Mesendoderm (in vitro differentiated cells): Measurements from ENCODE around the gene CSK.
A peak's percentile ranks its signal among the peaks of the same experiment; 100 is the strongest.

ENCODE experiments used
- DNase-seq: peaks from one replicate; pipeline ENCODE4 v3.0.0; 2013
- H2AK5ac ChIP-seq: 2 replicates; pipeline ENCODE4 v1.6.1; 2013; ENCODE audit warnings: low read length, inconsistent platforms
- H2BK120ac ChIP-seq: 2 replicates; pipeline ENCODE4 v1.6.1; 2013; ENCODE audit warnings: low read depth, mild to moderate bottlenecking, low read length, moderate library complexity, mixed read lengths
- H2BK15ac ChIP-seq: replicated peaks from 2 replicates; pipeline ENCODE4 v1.6.1; 2013; ENCODE audit warnings: low read depth, mild to moderate bottlenecking, moderate library complexity
- H2BK5ac ChIP-seq: 2 replicates; pipeline ENCODE4 v1.6.1; 2013; ENCODE audit warnings: low read length, inconsistent platforms
- H3K18ac ChIP-seq: 2 replicates; pipeline ENCODE4 v1.6.1; 2013; ENCODE audit warnings: mild to moderate bottlenecking, low read length, mixed read lengths
- H3K23ac ChIP-seq: one replicate; pipeline ENCODE4 v1.6.1; 2013; ENCODE audit warnings: low read length
- H3K27ac ChIP-seq: 2 replicates; pipeline ENCODE4 v1.5.1; 2013; ENCODE audit warnings: low read depth, mild to moderate bottlenecking, inconsistent platforms, low read length, moderate library complexity
- H3K27me3 ChIP-seq: 2 replicates; pipeline ENCODE4 v1.6.1; 2013; ENCODE audit warnings: low read length, control low read depth, mild to moderate bottlenecking, inconsistent platforms; ENCODE audit not compliant: insufficient read depth, poor library complexity
- H3K36me3 ChIP-seq: 2 replicates; pipeline ENCODE4 v1.6.1; 2013; ENCODE audit warnings: low read length, inconsistent platforms; ENCODE audit not compliant: control insufficient read depth, insufficient read depth
- H3K4ac ChIP-seq: one replicate; pipeline ENCODE4 v1.6.1; 2013; ENCODE audit warnings: low read depth, mild to moderate bottlenecking, low read length, moderate library complexity
- H3K4me1 ChIP-seq: 2 replicates; pipeline ENCODE4 v1.6.1; 2013; ENCODE audit warnings: low read depth, low read length, inconsistent platforms; ENCODE audit not compliant: control insufficient read depth
- H3K4me2 ChIP-seq: 2 replicates; pipeline ENCODE4 v1.6.1; 2013; ENCODE audit warnings: low read length
- H3K4me3 ChIP-seq: 2 replicates; pipeline ENCODE4 v1.5.1; 2013; ENCODE audit warnings: mild to moderate bottlenecking, low read length
- H3K56ac ChIP-seq: one replicate; pipeline ENCODE4 v1.6.1; 2013; ENCODE audit warnings: low read length
- H3K79me1 ChIP-seq: 2 replicates; pipeline ENCODE4 v1.6.1; 2013; ENCODE audit warnings: low read length, inconsistent platforms
- H3K79me2 ChIP-seq: 2 replicates; pipeline ENCODE4 v1.6.1; 2013; ENCODE audit warnings: mild to moderate bottlenecking, low read length; ENCODE audit not compliant: control insufficient read depth, insufficient read depth
- H3K9ac ChIP-seq: 2 replicates; pipeline ENCODE4 v1.6.1; 2013; ENCODE audit warnings: low read length, inconsistent platforms
- H4K5ac ChIP-seq: one replicate; pipeline ENCODE4 v1.6.1; 2013; ENCODE audit warnings: low read length
- H4K8ac ChIP-seq: one replicate; pipeline ENCODE4 v1.6.1; 2013; ENCODE audit warnings: low read depth, mild to moderate bottlenecking, control low read depth, low read length, moderate library complexity
- WGBS: extraction: QIAGEN DNeasy Blood & Tissue Kit; methylation state at CpG from one replicate; pipeline ENCODE4 v1.1.7; 2013; ENCODE audit warnings: low lambda C conversion rate, missing lambda C conversion rate; ENCODE audit not compliant: insufficient coverage; ENCODE audit errors: extremely low coverage; 5-methylcytosine and 5-hydroxymethylcytosine counted together

CSK gene

GRCh38 chr15:74777769-74778598 is 3.9 kb upstream of the CSK start:
- Histone ChIP-seq H2BK15ac (no peak overlapping the region), H2AK5ac (peak overlapping the region; percentile 67), H3K79me1 (peaks cover 4% of the 10 kb centered on the region), H4K5ac (no peak overlapping the region), H3K36me3 (no peaks in the 10 kb centered on the region), H3K18ac (peak overlapping the region; percentile 7), H3K27ac (peak overlapping the region; percentile 98), H3K79me2 (peaks cover 4% of the 10 kb centered on the region), H3K4me2 (no peak overlapping the region), H2BK120ac (peak overlapping the region; percentile 8), H3K9ac (peak overlapping the region; percentile 31), H3K4ac (no peak overlapping the region), H2BK5ac (peak overlapping the region; percentile 65), H3K56ac (peak overlapping the region; percentile 78), H3K23ac (peak overlapping the region; percentile 61), H4K8ac (no peak overlapping the region), H3K4me3 (no peak overlapping the region), H3K4me1 (peaks cover 21% of the 10 kb centered on the region), H3K27me3 (no peaks in the 10 kb centered on the region)
- WGBS = no CpG with 5 or more reads among the region's 6 CpGs
- DNase-seq = no peak

GRCh38 chr15:74778599-74778970 is 3.3 kb upstream of the CSK start:
- no peak overlapping the region for H3K23ac ChIP-seq
- H2AK5ac ChIP-seq = no peak overlapping the region
- H3K4me1 ChIP-seq = peaks cover 23% of the 10 kb centered on the region
- no peak overlapping the region for H4K5ac ChIP-seq
- H2BK120ac ChIP-seq = no peak overlapping the region
- H3K4me3 ChIP-seq = no peak overlapping the region
- peak overlapping the region; percentile 42 for H3K56ac ChIP-seq
- H3K36me3 ChIP-seq = no peaks in the 10 kb centered on the region
- H3K27me3 ChIP-seq = no peaks in the 10 kb centered on the region
- DNase-seq = no peak
- peaks cover 9% of the 10 kb centered on the region for H3K79me2 ChIP-seq
- no peak overlapping the region for H3K4ac ChIP-seq
- no peak overlapping the region for H4K8ac ChIP-seq
- H3K18ac ChIP-seq = no peak overlapping the region
- peak overlapping the region; percentile 98 for H3K27ac ChIP-seq
- H2BK5ac ChIP-seq = no peak overlapping the region
- H2BK15ac ChIP-seq = no peak overlapping the region
- no peak overlapping the region for H3K9ac ChIP-seq
- peaks cover 9% of the 10 kb centered on the region for H3K79me1 ChIP-seq
- WGBS = no CpG with 5 or more reads among the region's 5 CpGs
- no peak overlapping the region for H3K4me2 ChIP-seq

GRCh38 chr15:74779162-74779648 is 2.7 kb upstream of the CSK start:
- Histone ChIP-seq H2BK15ac (no peak overlapping the region), H4K8ac (no peak overlapping the region), H3K4me3 (no peak overlapping the region), H2BK5ac (no peak overlapping the region), H2BK120ac (no peak overlapping the region), H3K9ac (no peak overlapping the region), H3K4me1 (peaks cover 19% of the 10 kb centered on the region), H3K79me2 (peaks cover 14% of the 10 kb centered on the region), H2AK5ac (no peak overlapping the region), H3K23ac (no peak overlapping the region), H3K27ac (no peak overlapping the region), H3K18ac (no peak overlapping the region), H4K5ac (no peak overlapping the region), H3K79me1 (peaks cover 14% of the 10 kb centered on the region), H3K4me2 (no peak overlapping the region), H3K4ac (no peak overlapping the region), H3K56ac (no peak overlapping the region), H3K27me3 (no peaks in the 10 kb centered on the region), H3K36me3 (no peaks in the 10 kb centered on the region)
- no peak for DNase-seq
- WGBS = no CpG with 5 or more reads among the region's 7 CpGs

- H3K79me1 ChIP-seq = peaks cover 27% of the 10 kb centered on the region
- no peak overlapping the region for H4K5ac ChIP-seq
- H3K27me3 ChIP-seq = no peaks in the 10 kb centered on the region
- no peak overlapping the region for H3K23ac ChIP-seq
- H3K36me3 ChIP-seq = no peaks in the 10 kb centered on the region
- peak overlapping the region; percentile 7 for H2AK5ac ChIP-seq
- H2BK5ac ChIP-seq = no peak overlapping the region
- peak overlapping the region; percentile 9 for H3K18ac ChIP-seq
- H2BK15ac ChIP-seq = no peak overlapping the region
- no peak overlapping the region for H3K4ac ChIP-seq
- no peak overlapping the region for H3K4me3 ChIP-seq
- peak overlapping the region; percentile 14 for H2BK120ac ChIP-seq
- H3K56ac ChIP-seq = peak overlapping the region; percentile 36
- WGBS = no CpG with 5 or more reads among the region's 16 CpGs
- peaks cover 19% of the 10 kb centered on the region for H3K4me1 ChIP-seq
- H3K27ac ChIP-seq = no peak overlapping the region
- peak overlapping the region; percentile 7 for H3K4me2 ChIP-seq
- peaks cover 25% of the 10 kb centered on the region for H3K79me2 ChIP-seq
- no peak overlapping the region for H4K8ac ChIP-seq
- peak overlapping the region; percentile 24 for H3K9ac ChIP-seq
- DNase-seq = no peak
Observed at GRCh38 chr15:74780523-74781430, 1.1 kb upstream of the CSK start.

- H3K4me1 ChIP-seq = peaks cover 13% of the 10 kb centered on the region
- peak overlapping the region; percentile 98 for H3K4me2 ChIP-seq
- no peak overlapping the region for H2BK5ac ChIP-seq
- H3K36me3 ChIP-seq = no peaks in the 10 kb centered on the region
- H2BK15ac ChIP-seq = no peak overlapping the region
- peak overlapping the region; percentile 52 for H2BK120ac ChIP-seq
- peak overlapping the region; percentile 97 for H3K18ac ChIP-seq
- H3K9ac ChIP-seq = peak overlapping the region; percentile 75
- H4K5ac ChIP-seq = no peak overlapping the region
- peaks cover 33% of the 10 kb centered on the region for H3K79me1 ChIP-seq
- DNase-seq = no peak
- H2AK5ac ChIP-seq = no peak overlapping the region
- H3K27me3 ChIP-seq = no peaks in the 10 kb centered on the region
- H3K27ac ChIP-seq = peak overlapping the region; percentile 85
- peak overlapping the region; percentile 89 for H3K4me3 ChIP-seq
- WGBS = no CpG with 5 or more reads among the region's 72 CpGs
- peaks cover 29% of the 10 kb centered on the region for H3K79me2 ChIP-seq
- peak overlapping the region; percentile 95 for H3K56ac ChIP-seq
- peak overlapping the region; percentile 83 for H4K8ac ChIP-seq
- H3K4ac ChIP-seq = peak overlapping the region; percentile 94
- H3K23ac ChIP-seq = no peak overlapping the region
Observed at GRCh38 chr15:74782259-74783071, 585 bp downstream of the CSK start.
